Measurements from ENCODE around the gene ABCF3.

The ABCF3 gene

GRCh38 chr3:184234224-184234623 is 48.2 kb downstream of the ABCF3 start:
- no peak for DNase-seq

GRCh38 chr3:184234671-184235380 is 48.8 kb downstream of the ABCF3 start:
- no peak for DNase-seq

- DNase-seq = no peak
Measured at GRCh38 chr3:184235381-184236032, 49.5 kb downstream of the ABCF3 start.

GRCh38 chr3:184236033-184236410 is 50.0 kb downstream of the ABCF3 start:
- no peak for DNase-seq

GRCh38 chr3:184236636-184237035 is 50.6 kb downstream of the ABCF3 start:
- no peak for DNase-seq

- no peak for DNase-seq
Measured at GRCh38 chr3:184237211-184237610, 51.2 kb downstream of the ABCF3 start.

GRCh38 chr3:184237807-184238206 is 51.8 kb downstream of the ABCF3 start:
- DNase-seq = no peak

GRCh38 chr3:184238246-184238818 is 52.3 kb downstream of the ABCF3 start:
- DNase-seq = no peak

- no peak for DNase-seq
Measured at GRCh38 chr3:184239221-184239620, 53.2 kb downstream of the ABCF3 start.

- DNase-seq = no peak
Measured at GRCh38 chr3:184239708-184240107, 53.7 kb downstream of the ABCF3 start.

GRCh38 chr3:184240384-184241140 is 54.6 kb downstream of the ABCF3 start:
- DNase-seq = no peak

- no peak for DNase-seq
Measured at GRCh38 chr3:184241141-184241446, 55.1 kb downstream of the ABCF3 start.

GRCh38 chr3:184241447-184242296 is 55.7 kb downstream of the ABCF3 start:
- DNase-seq = peak; percentile 3

GRCh38 chr3:184242297-184242685 is 56.3 kb downstream of the ABCF3 start:
- no peak for DNase-seq
